ENCODE data around the gene CYSLTR1.
"Not testable (repeated sequence)": the region's sequence is repeated elsewhere in the genome, so short reads cannot be mapped to it uniquely, and the experiment has no call there.

The CYSLTR1 gene

GRCh38 chrX:78327370-78328086 lies at the start of gene CYSLTR1:
Gene CYSLTR1 (minus strand): TSS chrX:78327611. CDS start chrX:78273746, 53,865 bp downstream.
- DNase-seq (ENCODE audit: insufficient read length, low spot score), result no peak
- FAIRE-seq, result no peak

DNA sequence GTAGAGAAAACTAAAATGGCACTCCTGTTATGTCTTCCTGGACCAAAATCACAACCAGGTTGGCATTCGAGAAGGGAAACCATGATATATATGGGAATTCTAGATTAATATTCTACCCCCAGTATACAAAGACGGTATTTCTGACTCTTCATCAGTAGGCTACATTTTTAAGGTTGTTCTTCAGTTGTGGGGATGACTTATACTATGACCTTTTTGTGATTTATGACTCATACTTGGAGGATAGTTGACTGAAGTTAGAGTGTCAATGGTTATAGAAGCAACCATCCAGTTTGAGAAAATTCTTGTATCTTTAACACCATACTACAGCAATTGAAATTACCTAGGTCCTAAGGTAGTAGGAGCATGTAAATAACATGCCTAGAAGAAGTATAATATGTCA lies 49.8 kb upstream of the CYSLTR1 start:
- no peak for DNase-seq (ENCODE audit: insufficient read length, low spot score)
- no peak for FAIRE-seq

GRCh38 chrX:78375894-78376293 lies 48.5 kb upstream of the CYSLTR1 start:
- FAIRE-seq, result no peak
- DNase-seq (ENCODE audit: insufficient read length, low spot score), result no peak

DNA sequence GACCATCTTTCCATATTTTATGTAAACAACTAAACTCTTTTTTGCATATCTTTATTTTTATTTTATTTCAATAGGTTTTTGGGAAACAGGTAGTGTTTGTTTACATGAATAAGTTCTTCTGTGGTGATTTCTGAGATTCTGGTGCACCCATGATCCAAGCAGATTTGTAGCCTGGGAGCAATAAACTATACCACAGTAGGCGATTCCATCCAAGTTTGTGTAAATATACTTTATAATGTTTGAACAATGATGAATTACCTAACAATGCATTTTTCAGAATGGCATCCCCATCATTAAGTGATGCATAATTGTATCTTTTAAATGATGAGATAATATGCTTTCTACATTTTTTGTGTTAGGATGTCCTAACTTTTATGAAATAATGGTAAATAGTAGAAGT lies 39.2 kb upstream of the CYSLTR1 start:
- no peak for DNase-seq (ENCODE audit: insufficient read length, low spot score)
- no peak for FAIRE-seq

DNA sequence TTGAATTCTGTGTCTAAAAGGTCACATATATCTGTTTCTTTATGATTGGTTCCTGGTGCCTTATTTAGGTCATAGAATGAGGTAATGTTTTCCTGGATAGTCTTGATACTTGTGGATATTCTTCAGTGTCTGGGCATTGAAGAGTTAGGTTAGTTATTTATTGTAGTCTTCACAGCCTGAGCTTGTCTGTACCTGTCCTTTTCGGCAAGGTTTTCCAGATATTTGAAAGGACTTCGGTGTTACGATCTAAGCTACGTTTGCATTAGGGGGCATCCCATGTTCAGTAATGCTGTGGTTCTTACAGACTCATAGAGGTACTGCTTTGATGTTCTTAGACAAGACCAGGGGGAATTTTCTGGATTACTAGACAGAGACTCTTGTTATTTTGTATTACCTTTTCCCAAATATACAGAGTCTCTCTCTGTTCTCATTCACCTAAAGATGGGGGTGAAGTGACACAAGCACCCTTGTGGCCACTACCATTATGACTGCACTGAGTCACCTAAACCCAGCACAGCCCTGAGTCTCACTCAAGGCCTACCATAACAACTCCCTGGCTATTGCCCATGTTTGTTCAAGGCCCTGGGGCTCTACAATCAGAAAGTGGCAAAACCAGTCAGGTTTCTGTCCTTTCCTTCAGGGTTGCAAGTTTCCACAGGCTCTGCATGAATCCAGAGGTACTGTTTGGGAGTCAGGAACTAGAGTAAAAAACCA lies 30.1 kb upstream of the CYSLTR1 start:
- FAIRE-seq (no peak), DNase-seq (ENCODE audit: insufficient read length, low spot score) (no peak)

- FAIRE-seq (no peak), DNase-seq (ENCODE audit: insufficient read length, low spot score) (no peak)
Measured at GRCh38 chrX:78333521-78333920, 6.1 kb upstream of the CYSLTR1 start.

DNA sequence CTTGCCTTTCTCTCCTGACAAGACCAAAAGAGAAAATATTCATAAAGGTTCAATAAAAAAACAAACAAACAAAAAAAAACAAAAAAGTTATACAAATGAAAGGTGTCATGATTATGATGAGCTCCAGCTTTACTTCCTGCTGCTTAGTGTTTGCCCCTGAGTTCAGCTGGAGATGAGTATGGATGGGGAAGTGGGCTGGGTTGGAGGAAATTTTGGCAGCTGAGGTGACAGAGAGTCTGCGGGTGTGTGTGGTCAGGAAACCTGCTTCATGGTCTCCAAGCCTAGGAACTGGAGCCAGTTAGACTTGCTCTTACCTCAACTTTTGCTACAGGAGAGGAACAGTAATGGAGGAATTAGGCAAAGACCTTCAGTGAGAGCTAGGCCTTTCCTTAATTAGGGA lies 4.3 kb upstream of the CYSLTR1 start:
- DNase-seq (ENCODE audit: insufficient read length, low spot score) (no peak), FAIRE-seq (no peak)

GRCh38 chrX:78330540-78330939 lies 3.1 kb upstream of the CYSLTR1 start:
- no peak for DNase-seq (ENCODE audit: insufficient read length, low spot score)
- no peak for FAIRE-seq

DNA sequence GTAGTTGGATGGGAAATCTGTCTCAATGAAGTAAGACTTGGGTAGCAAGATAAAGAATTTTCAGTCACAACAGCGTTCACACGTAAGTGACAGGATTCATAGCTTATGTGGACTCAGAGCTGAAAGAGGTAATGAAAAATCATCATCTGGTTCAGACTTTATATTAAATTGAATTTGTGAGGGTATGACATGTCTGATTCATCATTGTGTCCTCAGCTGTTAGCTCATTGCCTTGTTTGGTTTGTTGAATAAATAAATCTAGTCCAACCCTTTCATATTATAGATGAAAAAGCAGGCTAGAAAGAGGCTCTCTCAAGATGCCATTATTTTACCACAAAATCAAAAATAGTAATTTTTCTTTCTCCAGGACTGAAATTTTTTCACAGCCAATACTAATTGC lies 2.7 kb upstream of the CYSLTR1 start:
- no peak for FAIRE-seq
- DNase-seq (ENCODE audit: insufficient read length, low spot score), result no peak

DNA sequence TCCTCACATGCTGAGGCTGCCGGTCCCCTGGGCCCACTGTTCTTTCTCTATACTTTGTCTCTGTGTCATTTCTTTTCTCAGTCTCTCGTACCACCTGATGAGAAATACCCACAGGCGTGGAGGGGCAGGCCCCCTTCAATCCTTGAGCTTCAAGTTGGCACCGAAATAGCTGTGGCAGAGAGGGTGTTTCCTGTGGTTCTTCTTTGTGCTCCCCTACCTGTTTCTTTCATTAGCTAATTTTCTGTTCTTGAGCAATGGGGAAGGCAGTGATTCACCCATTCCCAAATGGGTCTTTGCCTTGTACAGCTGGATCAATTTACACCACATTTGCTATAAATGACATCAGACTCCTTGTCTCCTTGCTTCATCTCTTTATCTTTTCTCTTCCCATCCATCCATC lies 2.1 kb upstream of the CYSLTR1 start:
- FAIRE-seq (no peak), DNase-seq (ENCODE audit: insufficient read length, low spot score) (no peak)

GRCh38 chrX:78326401-78326800 lies 1.0 kb downstream of the CYSLTR1 start:
- DNase-seq (ENCODE audit: insufficient read length, low spot score) (no peak), FAIRE-seq (no peak)

DNA sequence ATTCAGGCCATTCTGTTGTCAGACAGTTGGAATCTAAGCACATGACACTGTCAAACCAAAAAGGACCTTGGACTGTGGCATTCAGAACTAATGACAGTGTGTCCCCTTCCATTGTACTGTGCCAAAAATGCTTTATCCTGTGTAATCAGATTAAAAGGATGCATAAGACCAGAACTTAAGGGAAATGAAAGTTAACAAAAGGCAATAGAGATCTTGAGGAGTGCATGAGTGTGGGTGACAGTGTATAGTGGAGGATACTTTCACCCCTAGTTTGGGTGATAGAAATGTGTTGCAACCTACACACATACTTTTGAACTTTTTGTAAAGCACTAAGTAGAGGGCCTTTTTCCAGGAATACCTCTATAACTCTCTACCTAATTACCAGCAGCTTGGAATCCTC lies 4.5 kb downstream of the CYSLTR1 start:
- FAIRE-seq (no peak), DNase-seq (ENCODE audit: insufficient read length, low spot score) (no peak)

DNA sequence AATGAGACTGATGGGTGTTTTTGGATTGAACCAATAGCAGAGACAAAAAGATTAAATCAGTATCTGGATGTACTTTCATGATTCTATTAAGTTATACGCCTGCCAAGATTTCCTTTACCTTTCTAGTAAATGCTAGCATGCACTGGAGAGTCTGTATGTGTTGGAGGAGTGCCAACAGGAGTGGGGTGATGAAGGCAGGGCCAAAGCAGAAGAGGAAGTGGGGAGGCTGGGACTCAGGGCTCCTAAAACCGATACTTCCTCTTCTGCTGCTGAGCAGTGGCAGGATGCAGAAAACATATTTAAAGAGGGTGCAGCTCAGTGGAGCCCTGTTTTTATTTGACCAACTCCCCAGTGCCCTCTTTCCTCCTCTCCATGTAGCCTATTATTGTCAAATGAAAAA lies 5.6 kb downstream of the CYSLTR1 start:
- FAIRE-seq, result no peak
- no peak for DNase-seq (ENCODE audit: insufficient read length, low spot score)

DNA sequence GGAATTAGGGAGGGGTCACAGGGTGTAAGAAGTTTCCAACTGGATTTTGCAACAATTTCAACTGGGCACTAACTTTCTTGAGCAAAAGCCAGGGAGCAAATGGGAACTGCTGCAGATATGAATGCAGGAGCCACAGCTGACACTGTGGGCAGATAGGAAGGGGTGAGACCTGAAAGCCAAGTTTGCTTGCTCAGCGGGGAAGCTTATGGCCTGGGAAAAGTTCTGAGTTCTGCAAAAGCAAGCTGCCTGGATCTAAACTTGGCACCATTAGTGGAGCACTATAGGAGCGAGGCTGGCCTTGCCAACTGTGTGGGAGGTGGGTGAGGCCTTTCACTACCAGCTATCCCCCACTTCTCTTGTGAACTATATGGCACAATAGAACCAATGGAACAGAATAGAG lies 11.1 kb downstream of the CYSLTR1 start:
- no peak for FAIRE-seq
- no peak for DNase-seq (ENCODE audit: insufficient read length, low spot score)

GRCh38 chrX:78315745-78316144 lies 11.7 kb downstream of the CYSLTR1 start:
- FAIRE-seq (no peak), DNase-seq (ENCODE audit: insufficient read length, low spot score) (no peak)

DNA sequence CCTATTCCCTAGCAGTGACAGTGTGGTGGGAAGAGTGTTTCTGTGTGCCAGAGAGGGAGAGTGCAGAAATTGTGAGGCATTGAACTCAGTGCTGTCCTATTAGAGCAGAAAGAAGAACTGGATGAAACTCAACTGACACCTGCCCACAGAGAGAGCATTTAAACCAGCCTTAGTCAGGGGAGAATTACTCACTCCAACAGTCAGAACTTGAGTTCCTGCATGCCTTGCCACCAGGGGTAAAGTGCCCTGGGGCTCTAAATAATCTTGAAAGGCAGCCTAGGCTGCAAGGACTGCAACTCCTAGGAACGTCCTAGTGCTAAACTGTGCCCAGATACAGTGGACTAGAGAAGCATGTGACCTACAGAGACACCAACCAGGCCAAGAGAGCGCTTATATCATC lies 12.8 kb downstream of the CYSLTR1 start:
- no peak for DNase-seq (ENCODE audit: insufficient read length, low spot score)
- FAIRE-seq, result no peak

DNA sequence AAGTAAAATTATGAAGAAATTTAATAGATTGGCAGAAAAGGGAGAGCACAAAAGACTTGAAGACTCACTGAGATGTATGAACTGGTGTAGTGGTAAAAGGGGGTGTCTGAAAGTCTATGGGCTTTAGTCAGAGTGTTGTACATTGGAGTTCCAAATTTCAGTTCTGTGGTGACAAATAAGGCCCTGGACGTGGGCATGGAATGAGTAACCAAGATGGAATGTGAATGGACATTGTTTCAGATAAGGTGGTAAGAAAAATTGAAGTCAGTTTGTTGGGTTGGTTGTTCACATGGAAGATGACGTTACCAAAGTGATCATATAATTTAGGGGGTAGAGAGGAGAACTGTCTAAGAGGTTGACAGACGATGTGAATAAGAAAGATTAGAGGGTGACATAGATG lies 13.9 kb downstream of the CYSLTR1 start:
- no peak for FAIRE-seq
- no peak for DNase-seq (ENCODE audit: insufficient read length, low spot score)

GRCh38 chrX:78307665-78308064 lies 19.7 kb downstream of the CYSLTR1 start:
- no peak for FAIRE-seq

DNA sequence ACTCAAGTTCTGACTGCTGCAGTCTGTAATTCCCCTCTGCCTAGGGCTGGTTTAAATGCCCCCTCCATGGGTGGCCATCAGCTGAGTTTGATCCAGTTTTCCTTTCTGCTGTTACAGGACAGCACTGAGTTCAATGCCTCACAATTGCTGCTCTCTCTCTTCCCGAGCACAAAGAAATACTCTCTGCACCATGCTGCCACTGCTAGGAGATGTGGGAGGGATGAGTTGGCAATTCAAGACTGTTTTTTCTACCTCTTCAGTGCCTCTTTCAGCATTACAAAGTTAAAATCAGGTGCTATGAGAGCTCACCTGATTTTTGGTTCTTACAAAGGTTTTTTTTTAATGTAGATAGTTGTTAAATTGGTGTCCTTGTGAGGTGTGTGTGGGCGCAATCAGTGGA lies 24.3 kb downstream of the CYSLTR1 start:
- FAIRE-seq (no peak), DNase-seq (ENCODE audit: insufficient read length, low spot score) (no peak)

More at GRCh38 chrX:78307665-78308064, 19.7 kb downstream of the CYSLTR1 start:
- no peak for DNase-seq (ENCODE audit: insufficient read length, low spot score)

- DNase-seq (ENCODE audit: insufficient read length, low spot score); FAIRE-seq: not testable (repeated sequence)
Measured at GRCh38 chrX:78300933-78301332, 26.5 kb downstream of the CYSLTR1 start.

- no peak for FAIRE-seq
- no peak for DNase-seq (ENCODE audit: insufficient read length, low spot score)
Measured at GRCh38 chrX:78283511-78283910, 43.9 kb downstream of the CYSLTR1 start.

- FAIRE-seq (no peak), DNase-seq (ENCODE audit: insufficient read length, low spot score) (no peak)
Measured at GRCh38 chrX:78237127-78237526, 90.3 kb downstream of the CYSLTR1 start.
